ENCODE results near the gene ADAD2.

The ADAD2 gene

GRCh38 chr16:84177741-84178073 lies 13.2 kb upstream of the ADAD2 start:
- no peak for DNase-seq

- no peak for DNase-seq
Observed at GRCh38 chr16:84178146-84178765, 12.7 kb upstream of the ADAD2 start.

- no peak for DNase-seq
Observed at GRCh38 chr16:84178892-84179611, 11.9 kb upstream of the ADAD2 start.

- DNase-seq = no peak
Observed at GRCh38 chr16:84179612-84180320, 11.2 kb upstream of the ADAD2 start.

- DNase-seq = no peak
Observed at GRCh38 chr16:84180519-84181140, 10.3 kb upstream of the ADAD2 start.

- no peak for DNase-seq
Observed at GRCh38 chr16:84181144-84181915, 9.6 kb upstream of the ADAD2 start.

GRCh38 chr16:84182104-84182503 lies 8.9 kb upstream of the ADAD2 start:
- no peak for DNase-seq

GRCh38 chr16:84182680-84183571 lies 8.0 kb upstream of the ADAD2 start:
- no peak for DNase-seq

GRCh38 chr16:84183572-84183875 lies 7.4 kb upstream of the ADAD2 start:
- no peak for DNase-seq

- no peak for DNase-seq
Observed at GRCh38 chr16:84183911-84184591, 6.9 kb upstream of the ADAD2 start.

- DNase-seq = no peak
Observed at GRCh38 chr16:84184775-84185174, 6.2 kb upstream of the ADAD2 start.

- DNase-seq = peak; percentile 77
Observed at GRCh38 chr16:84186685-84187437, 4.1 kb upstream of the ADAD2 start, which contains the start of gene TAF1C. TAF1C (minus strand) TSS chr16:84187057; CDS start chr16:84184988, 2,069 bp downstream.

- no peak for DNase-seq
Observed at GRCh38 chr16:84191466-84191865, 509 bp downstream of the ADAD2 start.

GRCh38 chr16:84193480-84193879 lies 2.5 kb downstream of the ADAD2 start:
- DNase-seq = no peak

GRCh38 chr16:84194018-84194417 lies 3.1 kb downstream of the ADAD2 start:
- no peak for DNase-seq

GRCh38 chr16:84194470-84195200 lies 3.7 kb downstream of the ADAD2 start:
- DNase-seq = no peak

GRCh38 chr16:84195201-84196093 lies 4.5 kb downstream of the ADAD2 start:
- no peak for DNase-seq

GRCh38 chr16:84196101-84196500 lies 5.1 kb downstream of the ADAD2 start:
- no peak for DNase-seq

All from SHP77 treated with DMSO at 0.1 percent for 48 hours (cell line).